ENCODE measurements around the gene RBFOX2. TPM values are rescaled to one million over a fixed set of nuclear protein-coding genes. Genes with fewer than 3 reads are reported as not detected.
"Not testable (repeated sequence)": the region's sequence is repeated elsewhere in the genome, so short reads cannot be mapped to it uniquely, and the experiment has no call there.

RBFOX2 gene
- total RNA-seq, 1 donor from 2014 or later, result 164 TPM

- Mint-ChIP-seq H3K36me3 (peaks cover 38% of the 10 kb centered on the region), H3K27ac (no peak overlapping the region), H3K9me3 (peaks cover 4% of the 10 kb centered on the region), H3K4me3 (no peak overlapping the region), H3K27me3 (no peaks in the 10 kb centered on the region), H3K4me1 (ENCODE audit: unreplicated experiment) (peaks cover 24% of the 10 kb centered on the region)
- no peak for TF ChIP-seq CTCF (conservative IDR thresholded peaks at IDR 0.05)
- no peak for DNase-seq (ENCODE audit: extremely low spot score, unreplicated experiment)
These were observed 216.0 kb downstream of the RBFOX2 start for GRCh38 chr22:35812600-35812999.

GRCh38 chr22:35811670-35812069 lies 217.0 kb downstream of the RBFOX2 start:
- Mint-ChIP-seq H3K36me3 (peaks cover 35% of the 10 kb centered on the region), H3K9me3 (peaks cover 4% of the 10 kb centered on the region), H3K27ac (no peak overlapping the region), H3K27me3 (no peaks in the 10 kb centered on the region), H3K4me1 (ENCODE audit: unreplicated experiment) (peaks cover 20% of the 10 kb centered on the region), H3K4me3 (no peak overlapping the region)
- DNase-seq (ENCODE audit: extremely low spot score, unreplicated experiment), result no peak
- no peak for TF ChIP-seq CTCF (conservative IDR thresholded peaks at IDR 0.05)

- DNase-seq (ENCODE audit: extremely low spot score, unreplicated experiment), result no peak
- H3K4me3 Mint-ChIP-seq, result no peak overlapping the region
- no peak for TF ChIP-seq CTCF (conservative IDR thresholded peaks at IDR 0.05)
- H3K27me3 Mint-ChIP-seq, result no peaks in the 10 kb centered on the region
- no peak overlapping the region for H3K27ac Mint-ChIP-seq
- H3K9me3 Mint-ChIP-seq, result peaks cover 4% of the 10 kb centered on the region
- H3K4me1 Mint-ChIP-seq (ENCODE audit: unreplicated experiment), result peaks cover 11% of the 10 kb centered on the region
- H3K36me3 Mint-ChIP-seq, result peaks cover 50% of the 10 kb centered on the region
These were observed 218.8 kb downstream of the RBFOX2 start for GRCh38 chr22:35809816-35810215.

- DNase-seq (ENCODE audit: extremely low spot score, unreplicated experiment), result no peak
- Mint-ChIP-seq H3K9me3 (peaks cover 8% of the 10 kb centered on the region), H3K36me3 (peaks cover 58% of the 10 kb centered on the region), H3K4me3 (no peak overlapping the region), H3K27me3 (no peaks in the 10 kb centered on the region), H3K4me1 (ENCODE audit: unreplicated experiment) (peaks cover 7% of the 10 kb centered on the region), H3K27ac (no peak overlapping the region)
- no peak for TF ChIP-seq CTCF (conservative IDR thresholded peaks at IDR 0.05)
These were observed 220.2 kb downstream of the RBFOX2 start for GRCh38 chr22:35808377-35808776.

- not testable (repeated sequence) for H3K4me3 Mint-ChIP-seq; H3K27ac Mint-ChIP-seq; H3K27me3 Mint-ChIP-seq; H3K9me3 Mint-ChIP-seq; DNase-seq (ENCODE audit: extremely low spot score, unreplicated experiment)
- Mint-ChIP-seq H3K4me1 (ENCODE audit: unreplicated experiment) (peaks cover 13% of the 10 kb centered on the region), H3K36me3 (peaks cover 59% of the 10 kb centered on the region)
These were observed 222.0 kb downstream of the RBFOX2 start for GRCh38 chr22:35806668-35807067.

GRCh38 chr22:35805466-35805865 lies 223.2 kb downstream of the RBFOX2 start:
- H3K36me3 Mint-ChIP-seq, result peaks cover 58% of the 10 kb centered on the region
- H3K27me3 Mint-ChIP-seq, result no peaks in the 10 kb centered on the region
- DNase-seq (ENCODE audit: extremely low spot score, unreplicated experiment), result no peak
- H3K4me1 Mint-ChIP-seq (ENCODE audit: unreplicated experiment), result peaks cover 14% of the 10 kb centered on the region
- H3K9me3 Mint-ChIP-seq, result peaks cover 4% of the 10 kb centered on the region
- no peak overlapping the region for H3K4me3 Mint-ChIP-seq
- no peak overlapping the region for H3K27ac Mint-ChIP-seq
- no peak for TF ChIP-seq CTCF (conservative IDR thresholded peaks at IDR 0.05)
